GM23338 (cell line): ENCODE results near the gene HECTD1. TPM values are rescaled to one million over a fixed set of nuclear protein-coding genes. Genes with fewer than 3 reads are reported as not detected.

Experiments
- ATAC-seq: fragments of 200-7000 bp; cut with Tn5 transposase; 3 replicates; pipeline ENCODE4 v1.9.1; 2020
- DNase-seq: peaks from one replicate; pipeline ENCODE4 v3.0.0-alpha.2; 2015; ENCODE audit warnings: low spot score
- H2AFZ ChIP-seq: fragments of 200-600 bp; sonication (generic); 2 replicates; pipeline ENCODE4 v1.8.0; 2016; ENCODE audit warnings: antibody characterized with exemption, mild to moderate bottlenecking, moderate library complexity
- H3F3A ChIP-seq: fragments of 200-600 bp; sonication (generic); replicated peaks from 2 replicates; pipeline ENCODE4 v1.8.0; 2017; ENCODE audit warnings: antibody characterized with exemption, mixed run types, low read depth
- H3K27ac ChIP-seq: fragments of 200-600 bp; sonication (generic); 2 replicates; pipeline ENCODE4 v1.6.1; 2016; ENCODE audit warnings: low read depth
- H3K27me3 ChIP-seq: fragments of 200-600 bp; sonication (generic); 2 replicates; pipeline ENCODE4 v1.8.0; 2016; ENCODE audit warnings: mild to moderate bottlenecking, mixed run types, moderate library complexity; ENCODE audit not compliant: insufficient read depth
- H3K36me3 ChIP-seq: fragments of 200-600 bp; sonication (generic); 2 replicates; pipeline ENCODE4 v1.8.0; 2016; ENCODE audit warnings: mild to moderate bottlenecking; ENCODE audit not compliant: insufficient read depth
- H3K4me1 ChIP-seq: fragments of 200-600 bp; sonication (generic); 2 replicates; pipeline ENCODE4 v1.8.0; 2016; ENCODE audit warnings: mild to moderate bottlenecking, moderate library complexity; ENCODE audit not compliant: insufficient read depth
- H3K4me2 ChIP-seq: fragments of 200-600 bp; sonication (generic); 2 replicates; pipeline ENCODE4 v1.7.1; 2017; ENCODE audit warnings: mixed run types
- H3K4me3 ChIP-seq: fragments of 200-600 bp; sonication (generic); 2 replicates; pipeline ENCODE4 v1.6.1; 2016; ENCODE audit warnings: mixed run types
- H3K79me2 ChIP-seq: fragments of 200-600 bp; sonication (generic); replicated peaks from 2 replicates; pipeline ENCODE4 v1.8.0; 2017; ENCODE audit warnings: mild to moderate bottlenecking; ENCODE audit not compliant: insufficient read depth
- H3K9me2 ChIP-seq: fragments of 200-600 bp; sonication (generic); 2 replicates; pipeline ENCODE4 v1.8.0; 2017; ENCODE audit not compliant: insufficient read depth
- H4K20me1 ChIP-seq: fragments of 200-600 bp; sonication (generic); replicated peaks from 2 replicates; pipeline ENCODE4 v1.8.0; 2017; ENCODE audit warnings: mild to moderate bottlenecking; ENCODE audit not compliant: insufficient read depth
- H3K27ac Mint-ChIP-seq: 2 replicates; pipeline ENCODE4 v1.8.0; 2020; ENCODE audit warnings: inconsistent platforms, mild to moderate bottlenecking, moderate library complexity, mixed read lengths
- H3K27me3 Mint-ChIP-seq: 3 replicates; pipeline ENCODE4 v1.8.0; 2022; ENCODE audit warnings: low read depth, mild to moderate bottlenecking, moderate library complexity, mixed read lengths, inconsistent platforms; ENCODE audit not compliant: insufficient read depth, poor library complexity
- H3K36me3 Mint-ChIP-seq: 3 replicates; pipeline ENCODE4 v1.8.0; 2021; ENCODE audit warnings: low read depth, mild to moderate bottlenecking, inconsistent platforms, moderate library complexity, mixed read lengths
- H3K4me1 Mint-ChIP-seq: 3 replicates; pipeline ENCODE4 v1.8.0; 2020; ENCODE audit warnings: mild to moderate bottlenecking, inconsistent platforms, mixed read lengths
- H3K4me3 Mint-ChIP-seq: 3 replicates; pipeline ENCODE4 v1.8.0; 2021; ENCODE audit warnings: moderate library complexity, mild to moderate bottlenecking, inconsistent platforms, mixed read lengths
- H3K9me3 Mint-ChIP-seq: 3 replicates; pipeline ENCODE4 v1.8.0; 2020; ENCODE audit warnings: moderate library complexity, mild to moderate bottlenecking, inconsistent platforms, mixed read lengths
- CREB1 ChIP-seq: fragments of 250-450 bp; sonication (Bioruptor Pico); IDR thresholded peaks from 2 replicates; pipeline ENCODE4 v1.5.0; 2020; ENCODE audit warnings: low read depth, mild to moderate bottlenecking, moderate library complexity
- CTCF ChIP-seq, 2 experiments: fragments of 200-600 bp in 1 of 2; sonication (generic) in 1 of 2; conservative IDR thresholded peaks; 2 replicates each; pipeline versions ENCODE4 v1.5.1 to v1.6.1; 2016 to 2017; ENCODE audit warnings: antibody characterized with exemption in 2 of 2, low read depth in 2 of 2, mild to moderate bottlenecking in 2 of 2, moderate library complexity in 1 of 2
- ETS1 ChIP-seq: IDR thresholded peaks from 2 replicates; pipeline ENCODE4 v1.6.1; 2016; ENCODE audit warnings: antibody characterized with exemption
- EZH2 ChIP-seq: fragments of 200-600 bp; sonication (generic); IDR thresholded peaks from one replicate; pipeline ENCODE4 v1.8.0; 2017; ENCODE audit warnings: antibody characterized with exemption, mild to moderate bottlenecking, low read depth; ENCODE audit not compliant: unreplicated experiment
- EZH2phosphoT487 ChIP-seq: fragments of 200-600 bp; sonication (generic); IDR thresholded peaks from one replicate; pipeline ENCODE4 v1.8.1; 2018; ENCODE audit warnings: antibody characterized with exemption; ENCODE audit not compliant: unreplicated experiment
- JUNB ChIP-seq: IDR thresholded peaks from one replicate; pipeline ENCODE4 v1.6.1; 2016; ENCODE audit warnings: antibody characterized with exemption; ENCODE audit not compliant: unreplicated experiment
- NANOG ChIP-seq: IDR thresholded peaks from 2 replicates; pipeline ENCODE4 v1.6.1; 2016; ENCODE audit warnings: antibody characterized with exemption, borderline replicate concordance
- POLR2AphosphoS5 ChIP-seq: IDR thresholded peaks from 2 replicates; pipeline ENCODE4 v1.6.1; 2016; ENCODE audit warnings: antibody characterized with exemption, low read depth
- REST ChIP-seq: IDR thresholded peaks from one replicate; pipeline ENCODE4 v1.6.1; 2018; ENCODE audit warnings: antibody characterized with exemption; ENCODE audit not compliant: unreplicated experiment
- STAT1 ChIP-seq: IDR thresholded peaks from one replicate; pipeline ENCODE4 v1.6.1; 2016; ENCODE audit warnings: antibody characterized with exemption; ENCODE audit not compliant: unreplicated experiment
- ZNF114 ChIP-seq: fragments of 250-450 bp; sonication (Bioruptor Pico); IDR thresholded peaks from 2 replicates; pipeline ENCODE4 v1.5.0; 2020; ENCODE audit warnings: mild to moderate bottlenecking, moderate library complexity
- ZNF331 ChIP-seq: fragments of 250-450 bp; sonication (Bioruptor Pico); IDR thresholded peaks from 2 replicates; pipeline ENCODE4 v1.5.0; 2020; ENCODE audit warnings: low read depth, mild to moderate bottlenecking, moderate library complexity
- ZNF462 ChIP-seq: fragments of 250-450 bp; sonication (Bioruptor Pico); IDR thresholded peaks from 2 replicates; pipeline ENCODE4 v1.5.0; 2020; ENCODE audit warnings: mild to moderate bottlenecking, moderate library complexity
- polyA plus RNA-seq: library from polyadenylated mRNA; unstranded; fragments of >200 nt; fragmentation: Nextera tagmentation; extraction: Ambion mirVana; gene quantifications from 2 replicates; pipeline ENCODE4 v1.2.1, GENCODE V29; 2016
- total RNA-seq: library from RNA; depleted of rRNA; stranded (reverse); fragments of >200 nt; shearing (Covaris generic); gene quantifications from 2 replicates; pipeline ENCODE4 v1.2.3, GENCODE V29; 2014

The HECTD1 gene
- total and polyA plus RNA-seq, 2 experiments from 2014 or later = 42.1 to 132 TPM

- Mint-ChIP-seq H3K9me3 (no peaks in the 10 kb centered on the region), H3K27me3 (no peaks in the 10 kb centered on the region), H3K36me3 (peaks cover 16% of the 10 kb centered on the region; the same call in 2 of the 3 replicates), H3K4me3 (no peak overlapping the region), H3K4me1 (peaks cover 13% of the 10 kb centered on the region), H3K27ac (no peak overlapping the region)
- Histone ChIP-seq H4K20me1 (peaks cover 17% of the 10 kb centered on the region), H3K79me2 (peaks cover 100% of the 10 kb centered on the region), H3K4me3 (no peak overlapping the region), H3K9me2 (no peaks in the 10 kb centered on the region), H3K36me3 (0 out of 2 replicates have a peak, but pooled peaks cover 3% of the 10 kb centered on the region), H3K27me3 (no peaks in the 10 kb centered on the region), H3K4me2 (no peak overlapping the region), H3F3A (no peaks in the 10 kb centered on the region), H3K4me1 (peaks cover 16% of the 10 kb centered on the region), H2AFZ (no peak overlapping the region), H3K27ac (no peak overlapping the region)
- ATAC-seq (no peak), DNase-seq (no peak)
- no peak for TF ChIP-seq EZH2phosphoT487
- TF ChIP-seq CTCF (conservative IDR thresholded peaks at IDR 0.05; ENCODE audit: low read depth in 2 of 2) = no peak
- TF ChIP-seq ETS1 = no peak
- no peak for TF ChIP-seq REST
- no peak for TF ChIP-seq ZNF114
- no peak for TF ChIP-seq ZNF462 (CRISPR knock-in tag)
- TF ChIP-seq EZH2 = no peak
- TF ChIP-seq NANOG = no peak
- no peak for TF ChIP-seq ZNF331 (CRISPR knock-in tag)
- TF ChIP-seq POLR2AphosphoS5 = no peak
- no peak for TF ChIP-seq CREB1 (CRISPR knock-in tag)
- no peak for TF ChIP-seq JUNB
- no peak for TF ChIP-seq STAT1
Observed at GRCh38 chr14:31194661-31195060, 12.9 kb downstream of the HECTD1 start.
